ENCODE results near the gene GRB7. TPM values are rescaled to one million over a fixed set of nuclear protein-coding genes. Genes with fewer than 3 reads are reported as not detected.

The GRB7 gene
- total and polyA plus RNA-seq, 2 experiments from 2014 or later, result 1.8 to 6.6 TPM

- no peaks in the 10 kb centered on the region for H3K27me3 ChIP-seq
- H3K36me3 ChIP-seq, result no peaks in the 10 kb centered on the region
- no peaks in the 10 kb centered on the region for H3K9me3 ChIP-seq (ENCODE audit: low read depth)
- H3K27ac ChIP-seq, result no peak overlapping the region
- DNase-seq (ENCODE audit: low read depth in 1 of 2, low spot score in 1 of 2), result no peak
- H3K4me1 ChIP-seq (ENCODE audit: low read depth), result no peaks in the 10 kb centered on the region
- no peak overlapping the region for H3K4me3 ChIP-seq
- no peak for TF ChIP-seq CTCF (IDR thresholded peaks at IDR 0.05; ENCODE audit: low read depth, low read length)
These were observed 50.2 kb downstream of the GRB7 start for GRCh38 chr17:39787743-39788484.

- DNase-seq (ENCODE audit: low read depth in 1 of 2, low spot score in 1 of 2), result no peak
- Histone ChIP-seq H3K36me3 (no peaks in the 10 kb centered on the region), H3K27me3 (no peaks in the 10 kb centered on the region), H3K27ac (no peak overlapping the region), H3K9me3 (ENCODE audit: low read depth) (no peaks in the 10 kb centered on the region), H3K4me1 (ENCODE audit: low read depth) (peaks cover 6% of the 10 kb centered on the region), H3K4me3 (no peak overlapping the region)
- no peak for TF ChIP-seq CTCF (IDR thresholded peaks at IDR 0.05; ENCODE audit: low read depth, low read length)
These were observed 53.6 kb downstream of the GRB7 start for GRCh38 chr17:39791111-39791992.

- peaks cover 6% of the 10 kb centered on the region for H3K4me1 ChIP-seq (ENCODE audit: low read depth)
- TF ChIP-seq CTCF (IDR thresholded peaks at IDR 0.05; ENCODE audit: low read depth, low read length), result no peak
These were observed 54.9 kb downstream of the GRB7 start for GRCh38 chr17:39792526-39793221.

GRCh38 chr17:39793301-39793872, 55.6 kb downstream of the GRB7 start:
- Histone ChIP-seq H3K27me3 (no peaks in the 10 kb centered on the region), H3K9me3 (ENCODE audit: low read depth) (no peaks in the 10 kb centered on the region), H3K4me1 (ENCODE audit: low read depth) (peaks cover 6% of the 10 kb centered on the region), H3K27ac (no peak overlapping the region), H3K36me3 (no peaks in the 10 kb centered on the region), H3K4me3 (no peak overlapping the region)
- TF ChIP-seq CTCF (IDR thresholded peaks at IDR 0.05; ENCODE audit: low read depth, low read length), result no peak
- no peak for DNase-seq (ENCODE audit: low read depth in 1 of 2, low spot score in 1 of 2)

More at GRCh38 chr17:39792526-39793221, 54.9 kb downstream of the GRB7 start:
- DNase-seq (ENCODE audit: low read depth in 1 of 2, low spot score in 1 of 2), result no peak
- Histone ChIP-seq H3K4me3 (no peak overlapping the region), H3K27ac (no peak overlapping the region), H3K27me3 (no peaks in the 10 kb centered on the region), H3K36me3 (no peaks in the 10 kb centered on the region), H3K9me3 (ENCODE audit: low read depth) (no peaks in the 10 kb centered on the region)

Data from cardiac muscle cell (in vitro differentiated cells and primary cell).